SH-SY5Y (cell line): ENCODE measurements around the gene RPL29.

Experiments used
- GATA2 ChIP-seq: IDR thresholded peaks from 2 replicates; pipeline ENCODE4 v1.6.1; 2011; ENCODE audit warnings: mild to moderate bottlenecking, low read depth, low read length
- GATA3 ChIP-seq: IDR thresholded peaks from 2 replicates; pipeline ENCODE4 v1.6.1; 2011; ENCODE audit warnings: low read depth, mild to moderate bottlenecking, low read length, moderate library complexity

DNA sequence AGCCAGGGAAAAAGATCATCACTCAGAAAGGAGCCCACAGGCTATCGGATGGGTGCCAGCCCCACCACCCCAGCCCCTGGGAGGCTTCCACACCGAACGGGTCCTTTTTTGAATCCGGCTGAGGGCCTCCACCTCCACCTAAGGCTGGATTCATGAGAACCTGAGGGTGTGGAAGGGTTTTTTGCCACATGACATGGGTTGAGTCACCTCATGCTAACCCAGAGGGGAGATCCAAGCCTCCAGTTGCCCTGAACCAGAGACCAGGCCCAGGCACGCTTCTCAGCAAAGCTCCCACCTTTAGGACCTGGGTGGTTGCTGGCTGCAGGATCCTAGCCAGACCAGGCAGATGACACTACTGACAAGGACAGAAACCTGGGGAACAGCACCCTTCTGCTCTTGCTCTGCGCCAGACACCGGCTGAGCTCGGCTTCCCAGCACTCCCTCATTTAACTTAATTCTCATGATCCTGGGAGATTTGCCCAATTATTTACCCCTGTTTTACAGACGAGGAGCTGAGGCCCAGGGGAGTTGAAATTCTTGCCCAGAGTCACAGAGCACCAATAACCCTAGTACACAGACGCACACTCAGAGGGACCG, 35.1 kb upstream of the RPL29 start:
- TF ChIP-seq GATA3 (no peak), GATA2 (peak; percentile 89)
